GM21526 (cell line): ENCODE measurements around the gene XPNPEP1.

ENCODE experiments used
- ATAC-seq: cut with Tn5 transposase; IDR thresholded peaks from one replicate; pipeline ENCODE4 v1.9.1; 2021; ENCODE audit warnings: moderate library complexity; ENCODE audit not compliant: unreplicated experiment, low FRiP score

The XPNPEP1 gene

DNA sequence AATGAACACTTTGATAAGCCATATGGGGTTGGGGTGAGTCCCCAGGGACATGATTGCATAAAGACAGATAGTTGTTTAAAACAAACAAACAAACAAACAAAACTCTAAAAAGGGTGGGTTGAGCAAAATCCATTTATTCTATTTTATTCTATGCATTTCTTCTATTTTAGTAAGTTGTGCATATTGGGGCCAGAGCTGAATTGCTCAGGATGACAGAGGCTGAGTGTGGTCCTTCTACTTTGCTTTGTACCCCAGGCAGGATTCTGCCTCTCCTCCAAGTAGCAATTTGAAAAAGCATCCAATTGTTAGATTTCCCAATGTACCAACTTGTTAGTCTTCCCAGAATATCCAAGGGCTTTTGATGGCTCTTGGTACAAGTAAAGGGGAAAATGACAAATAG lies 29.2 kb upstream of the XPNPEP1 start:
- ATAC-seq: no peak

DNA sequence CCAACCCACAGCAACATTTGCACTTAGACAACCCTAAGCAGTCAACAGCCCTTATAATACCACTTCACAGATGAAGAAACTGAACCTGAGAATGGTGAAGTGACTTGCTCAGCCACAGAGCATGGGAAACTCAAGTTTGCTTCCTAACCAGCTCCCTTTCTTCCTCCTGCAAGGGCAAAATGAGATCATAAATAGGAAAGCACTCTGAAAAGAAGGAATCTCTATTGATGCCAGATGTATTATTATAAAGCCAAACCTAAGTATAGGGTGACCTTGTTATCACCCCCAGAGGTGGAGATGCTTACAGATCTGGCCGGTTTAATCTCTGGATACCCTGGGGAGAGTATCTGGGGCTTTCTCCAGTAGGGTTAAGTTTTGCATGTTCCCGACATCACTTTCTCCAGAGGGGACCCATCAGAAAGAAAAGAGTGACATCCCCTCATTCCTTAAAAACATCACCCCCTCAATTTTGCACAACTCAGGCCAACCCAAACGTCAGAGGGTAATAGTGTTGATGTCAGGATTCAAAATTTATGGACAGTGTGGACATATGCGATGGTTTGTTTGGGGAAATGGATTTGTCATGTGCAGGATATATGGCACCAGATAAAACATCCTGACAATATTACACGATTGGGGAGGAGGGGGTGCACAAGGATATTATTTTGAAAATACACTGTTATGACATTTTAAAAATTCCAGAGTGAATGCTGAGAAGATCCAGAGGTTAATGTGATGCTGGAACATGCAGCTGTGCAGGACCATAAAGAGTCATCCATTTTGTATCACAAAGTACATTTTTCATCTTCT lies 24.0 kb upstream of the XPNPEP1 start:
- ATAC-seq: no peak

DNA sequence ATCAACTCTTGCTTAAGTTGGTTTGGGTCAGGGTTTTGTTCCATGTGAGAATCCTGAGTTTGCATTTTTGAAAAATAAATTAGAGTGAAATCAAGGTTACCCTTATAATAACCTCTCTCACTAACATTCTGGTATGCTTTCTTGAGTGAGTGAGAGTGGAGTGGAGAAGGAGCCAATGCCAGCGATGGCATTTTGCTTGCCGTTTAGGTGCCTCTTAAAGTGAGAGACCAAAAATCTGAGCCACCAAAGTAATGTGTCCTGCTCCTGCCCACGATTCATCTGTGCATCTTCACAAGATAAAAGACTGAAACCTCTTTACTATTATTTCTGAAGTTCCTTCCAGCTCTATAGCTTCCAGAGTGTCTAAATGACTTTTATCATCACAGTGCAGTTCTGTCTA lies 23.4 kb upstream of the XPNPEP1 start:
- no peak for ATAC-seq

DNA sequence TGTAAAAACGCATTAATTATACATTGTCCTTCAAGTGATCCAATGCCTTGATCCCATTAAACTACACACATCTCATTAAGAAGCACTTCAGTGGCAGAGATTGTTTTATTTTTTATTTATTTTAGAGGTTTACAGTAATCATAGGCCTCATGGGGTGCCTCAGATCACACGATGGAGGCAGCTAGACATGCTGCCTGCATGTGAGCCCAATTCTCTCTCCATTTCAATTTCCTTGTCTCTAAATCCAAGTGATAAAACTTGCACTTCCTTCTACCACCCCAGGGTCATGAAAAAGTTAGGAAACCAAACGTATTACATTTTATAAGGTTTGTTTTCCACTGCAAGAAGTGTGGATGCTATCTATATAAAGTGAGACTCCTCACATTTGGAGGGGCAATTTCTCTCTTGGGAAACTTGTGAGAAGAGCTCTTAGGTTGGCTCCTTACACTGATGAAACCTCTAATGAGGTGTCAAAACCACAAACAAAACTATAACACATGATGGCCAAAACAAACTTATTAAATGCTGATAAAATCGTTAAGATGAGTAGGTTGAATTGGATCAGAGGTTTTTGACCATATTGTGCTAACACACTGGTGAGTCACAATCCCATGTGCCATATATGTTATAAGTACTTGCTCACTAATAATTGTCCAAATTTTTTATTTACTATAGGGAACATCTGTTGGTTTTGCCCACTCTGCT lies 22.3 kb upstream of the XPNPEP1 start:
- no peak for ATAC-seq

DNA sequence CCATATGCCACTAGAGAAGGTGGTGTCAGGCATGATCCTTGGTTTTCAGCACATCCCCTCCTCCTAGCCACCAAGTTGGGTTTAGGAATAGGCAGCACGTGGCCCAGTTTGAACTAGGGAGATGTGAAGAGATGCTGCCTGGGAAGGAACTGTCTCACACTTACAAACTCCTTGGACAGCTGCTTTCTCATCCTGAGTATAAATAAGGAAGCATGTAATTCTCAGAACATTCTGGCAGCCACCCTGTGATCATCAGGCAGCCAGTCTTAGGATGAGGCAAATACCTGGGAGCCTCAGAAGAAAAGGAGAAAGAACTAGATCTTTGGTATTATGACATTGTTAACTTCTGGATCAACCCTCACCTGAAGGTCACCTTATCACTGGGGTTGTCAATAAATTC lies 21.3 kb upstream of the XPNPEP1 start:
- no peak for ATAC-seq

DNA sequence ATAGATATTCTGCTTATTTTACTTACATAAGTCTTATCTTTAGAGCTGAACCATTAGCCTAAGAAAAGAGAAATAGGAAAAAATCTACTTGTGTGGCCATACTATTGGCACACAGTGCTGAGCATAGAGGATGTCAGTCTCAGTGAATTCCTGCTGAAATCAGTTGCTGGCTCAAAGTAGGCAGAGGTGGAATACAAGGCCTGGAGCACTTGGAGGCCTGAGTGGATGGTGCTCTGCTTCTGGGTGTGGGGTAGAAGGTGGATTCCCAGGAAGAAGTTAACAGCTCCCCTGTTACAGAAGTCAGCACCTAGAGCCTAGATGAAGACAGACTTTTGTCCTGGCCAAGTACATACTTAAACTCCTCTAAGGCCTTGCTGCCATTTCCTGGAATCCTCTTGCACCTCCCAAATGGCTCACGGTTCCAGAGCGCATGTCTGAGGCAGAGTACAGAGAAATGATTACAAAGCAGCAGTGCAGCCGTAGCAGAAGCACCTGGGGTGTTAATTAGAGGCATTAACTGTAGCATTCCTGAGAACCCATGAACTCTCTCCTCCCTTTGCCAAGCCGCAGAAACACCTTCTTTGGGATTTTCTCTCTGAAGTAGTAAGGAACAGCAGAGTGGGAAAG lies 18.0 kb upstream of the XPNPEP1 start:
- no peak for ATAC-seq

DNA sequence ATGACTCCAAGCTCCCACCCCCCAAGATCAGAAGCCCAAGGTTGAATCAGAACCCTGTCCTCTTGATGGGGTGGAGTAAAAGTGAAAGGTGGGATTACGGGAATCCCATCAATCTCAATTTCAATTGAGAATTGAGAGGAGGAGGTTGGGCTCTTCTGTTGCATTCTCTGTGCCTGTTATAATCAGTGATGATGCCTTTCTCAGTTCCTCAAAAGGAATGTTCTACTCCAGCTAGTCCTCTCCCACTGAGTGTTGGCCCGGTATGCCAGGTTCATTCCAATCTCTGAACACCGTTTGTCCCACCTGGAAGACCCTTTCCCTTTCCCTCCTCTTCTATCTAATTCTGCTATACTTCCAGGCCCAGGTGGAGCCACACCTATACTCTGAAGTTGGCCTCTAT lies 17.2 kb upstream of the XPNPEP1 start:
- no peak for ATAC-seq

DNA sequence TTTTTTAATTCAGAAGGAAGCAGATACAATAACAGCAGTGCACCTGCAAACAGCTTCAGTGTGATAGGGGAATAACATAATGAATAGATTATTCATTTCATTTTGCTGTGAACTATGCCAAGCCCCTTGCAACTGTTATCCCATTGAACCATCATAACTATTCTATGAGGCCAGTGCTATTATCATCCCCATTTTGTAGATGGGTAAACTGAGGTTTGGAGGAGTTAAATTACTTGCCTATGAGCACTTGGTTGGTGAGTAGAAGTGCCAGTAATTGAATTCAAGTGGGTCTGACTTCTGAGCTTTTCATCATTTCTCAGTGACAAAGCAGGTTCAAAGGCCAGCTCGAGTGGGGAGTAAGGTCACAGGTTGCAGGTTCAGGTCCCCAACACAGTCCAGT lies 16.8 kb upstream of the XPNPEP1 start:
- no peak for ATAC-seq

DNA sequence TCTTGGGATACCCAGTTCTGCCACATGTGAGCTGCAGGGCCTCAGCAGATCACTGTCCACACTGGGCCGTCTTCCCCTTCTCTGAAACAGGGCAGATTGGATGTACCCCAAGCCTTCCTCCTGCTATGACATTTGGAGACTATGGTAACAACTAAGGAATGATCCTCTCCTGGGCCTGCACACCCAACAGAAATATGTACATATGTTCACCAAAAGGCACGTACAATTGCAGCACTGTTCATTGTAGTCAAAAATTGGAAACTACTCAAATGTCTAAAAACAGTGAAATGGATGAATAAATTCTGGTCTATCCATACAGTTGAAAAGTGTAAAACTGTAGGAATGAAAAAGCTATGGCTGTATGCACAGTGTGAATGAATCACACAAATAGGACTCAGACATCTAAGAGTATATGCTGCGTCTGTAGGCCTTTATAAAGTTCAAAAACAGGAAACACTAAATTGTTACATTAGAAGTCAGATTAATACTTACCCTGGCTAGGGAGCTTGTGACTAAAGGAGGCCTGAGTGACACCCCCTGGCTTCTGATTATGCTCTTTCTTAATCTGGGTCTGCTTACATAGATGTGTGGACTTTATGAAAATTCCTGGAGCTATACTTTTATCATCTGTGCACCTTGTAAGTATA lies 16.1 kb upstream of the XPNPEP1 start:
- no peak for ATAC-seq

DNA sequence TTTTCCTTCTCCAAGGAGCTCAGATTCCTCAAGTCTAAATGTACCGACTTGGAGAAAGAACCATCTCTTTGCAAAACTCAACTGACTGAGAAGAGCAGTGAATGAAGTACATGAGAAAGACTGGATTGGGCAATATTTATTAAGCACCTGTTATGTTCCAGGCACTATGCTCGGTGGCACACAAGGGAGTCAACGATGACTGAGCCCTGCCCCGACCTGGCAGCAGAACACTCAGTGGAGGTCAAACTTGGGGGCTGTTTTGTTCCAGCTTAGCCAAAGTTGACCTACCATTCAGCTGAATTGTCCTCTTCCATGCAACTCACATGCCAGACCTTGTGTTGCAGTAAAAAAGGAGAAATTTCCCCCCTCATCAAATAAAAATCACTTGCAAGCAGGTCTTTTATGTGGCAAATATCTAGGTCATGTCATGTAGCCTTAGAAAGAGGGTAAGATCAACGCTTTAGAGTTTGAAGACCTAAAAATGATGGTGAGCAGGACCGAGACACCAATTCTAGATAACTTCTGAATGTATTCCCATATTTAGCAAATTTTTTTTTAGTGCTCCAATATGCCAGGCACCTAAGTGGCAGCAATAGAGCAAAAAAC lies 14.3 kb upstream of the XPNPEP1 start:
- no peak for ATAC-seq

DNA sequence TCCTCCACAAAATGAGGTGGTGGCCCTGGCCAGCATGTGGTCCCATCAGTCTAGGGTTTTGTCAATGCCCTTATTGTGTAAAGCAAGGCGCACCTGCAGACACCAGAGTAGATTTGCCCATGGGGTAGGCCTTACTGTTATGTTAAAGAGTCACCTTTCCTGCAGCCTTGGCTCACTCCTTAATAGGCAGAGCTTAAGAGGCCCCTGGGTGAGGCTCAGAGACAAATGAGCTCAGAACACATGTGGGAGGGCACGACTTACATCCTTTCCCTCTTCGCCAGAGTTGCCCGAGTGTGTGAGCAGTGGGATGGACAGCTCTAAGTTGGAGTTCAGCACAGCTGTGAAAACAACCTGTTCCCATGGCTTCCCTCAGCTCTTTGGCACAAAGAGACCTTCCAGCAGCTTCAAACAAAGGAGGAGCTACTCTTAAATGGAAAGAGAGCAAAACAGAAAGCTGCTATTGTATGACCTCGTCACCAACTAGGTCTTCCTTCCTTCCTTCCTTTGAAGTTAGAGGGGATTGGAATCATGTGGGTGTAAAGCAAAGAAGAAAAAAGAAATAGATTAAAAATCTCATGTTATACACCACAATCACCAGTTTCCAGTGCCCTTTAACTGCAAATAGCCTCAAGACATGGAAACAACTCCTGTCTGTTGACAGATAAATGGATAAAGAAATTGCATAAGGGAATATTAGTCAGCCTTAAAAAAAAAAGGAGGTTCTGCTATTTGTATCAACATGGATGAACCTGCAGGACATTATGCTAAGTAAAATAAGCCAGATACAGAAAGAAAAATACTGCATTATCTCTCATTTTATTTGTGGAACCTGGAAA lies 11.9 kb upstream of the XPNPEP1 start:
- ATAC-seq: no peak

DNA sequence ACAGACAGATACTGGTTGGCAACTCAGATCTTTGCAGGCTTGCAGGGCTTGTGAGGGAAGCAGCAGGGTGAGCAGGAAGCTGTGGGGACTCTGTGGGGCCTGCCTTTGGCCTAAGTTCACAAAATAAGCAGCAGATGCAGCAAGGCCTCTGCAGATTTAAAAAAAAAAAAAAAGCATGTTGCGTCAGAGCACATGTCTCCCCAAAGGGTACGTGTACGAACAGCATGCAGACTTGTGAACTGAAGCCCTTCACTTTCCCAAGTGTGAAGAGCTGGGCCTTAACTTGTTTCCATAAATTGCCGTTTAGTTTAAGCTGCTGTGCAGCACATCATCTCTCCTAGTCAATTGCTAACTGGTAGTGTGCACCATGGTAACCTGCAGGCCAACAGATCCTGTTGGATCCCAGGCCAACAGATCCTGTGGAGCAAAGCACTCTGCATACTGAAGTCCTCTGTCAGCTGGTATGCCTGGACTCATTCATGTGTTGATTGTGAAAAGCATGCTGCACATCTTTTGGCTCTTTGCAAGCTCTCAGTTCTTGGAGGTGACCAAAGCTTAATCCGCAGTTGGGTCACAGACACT lies 10.8 kb upstream of the XPNPEP1 start:
- ATAC-seq: no peak

DNA sequence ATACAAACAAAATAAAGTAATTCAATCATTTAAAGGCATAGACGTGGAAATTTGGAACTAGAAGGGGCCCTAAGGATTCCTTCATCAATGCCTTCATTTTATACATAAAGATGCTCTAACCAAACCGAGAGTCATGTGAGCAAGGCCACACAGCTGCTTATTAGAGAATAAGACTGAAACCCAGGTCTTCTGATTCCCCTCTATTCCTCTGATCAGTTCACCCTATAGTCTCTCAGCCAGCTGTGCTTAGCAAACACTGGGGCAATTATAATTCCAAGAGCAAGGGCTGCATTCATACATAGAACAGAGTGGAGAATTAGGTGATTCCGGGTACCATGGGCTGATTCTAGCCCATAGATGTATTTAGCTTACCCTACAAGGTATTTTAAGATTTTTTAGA lies 9.7 kb upstream of the XPNPEP1 start:
- no peak for ATAC-seq

DNA sequence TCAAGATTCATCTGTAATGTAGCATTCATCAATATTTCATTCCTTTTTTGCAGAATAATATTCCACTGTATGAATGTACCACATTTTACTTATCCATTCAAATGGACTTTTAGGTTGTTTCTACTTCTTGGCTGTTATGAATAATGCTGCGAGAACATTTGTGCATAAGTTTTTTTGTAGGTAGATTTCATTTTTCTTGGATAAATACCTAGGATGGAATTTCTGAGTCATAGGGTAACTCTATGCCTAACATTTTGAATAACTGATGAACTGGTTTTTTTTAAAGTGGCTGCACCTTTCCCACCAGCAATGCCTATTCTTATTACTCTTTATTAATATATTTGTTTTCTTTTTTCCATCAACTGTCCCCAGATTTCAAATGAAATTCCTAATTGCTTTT lies 9.1 kb upstream of the XPNPEP1 start:
- no peak for ATAC-seq

DNA sequence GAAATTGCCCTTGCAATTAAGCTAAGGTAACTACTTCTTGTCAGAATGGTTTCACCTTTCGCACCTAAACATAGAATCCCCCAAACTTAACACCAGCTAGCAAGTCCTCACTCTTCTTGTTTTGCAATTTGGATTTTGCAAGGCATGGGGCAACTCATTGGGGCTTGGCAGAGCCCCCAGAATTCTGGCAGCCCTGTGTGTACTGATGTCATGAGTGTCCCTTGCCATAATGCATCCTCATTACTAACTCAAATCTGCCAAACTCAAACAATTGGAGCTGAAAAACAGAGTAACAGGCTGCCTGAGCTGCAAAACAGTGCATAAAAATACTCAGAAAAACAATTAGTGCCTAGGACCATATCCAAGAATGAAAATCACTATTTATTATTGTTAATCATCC lies 7.9 kb upstream of the XPNPEP1 start:
- no peak for ATAC-seq

DNA sequence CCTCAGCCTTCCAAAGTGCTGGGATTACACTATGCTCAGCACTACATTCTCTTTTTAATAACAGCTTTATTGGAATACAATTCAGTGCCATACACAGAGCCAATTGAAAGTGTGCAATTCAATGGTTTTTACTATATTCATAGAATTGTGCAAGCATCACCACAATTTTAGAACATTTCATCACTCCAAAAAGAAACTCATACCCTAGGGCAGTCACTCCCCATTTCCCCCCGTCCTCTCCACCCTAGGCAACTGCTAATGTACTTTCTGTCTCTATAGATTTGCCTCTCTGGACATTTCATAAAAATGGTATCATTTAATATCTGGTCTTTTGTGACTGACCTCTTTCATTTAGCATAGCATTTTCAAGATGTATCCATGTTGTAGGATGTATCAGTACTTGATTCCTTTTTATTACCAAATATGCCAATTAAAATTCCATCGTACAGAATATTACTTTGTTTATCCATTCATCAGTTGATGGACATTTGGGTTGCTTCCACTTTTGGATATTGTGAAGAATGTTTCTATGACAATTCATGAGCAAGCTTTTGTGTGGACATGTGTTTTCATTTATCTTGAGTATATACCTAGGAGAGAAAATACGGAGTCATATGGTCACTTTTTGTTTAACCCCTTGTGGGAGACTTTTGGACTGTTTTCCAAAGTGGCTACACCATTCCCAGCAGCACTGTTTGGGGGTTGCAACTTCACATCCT lies 6.3 kb upstream of the XPNPEP1 start:
- no peak for ATAC-seq

DNA sequence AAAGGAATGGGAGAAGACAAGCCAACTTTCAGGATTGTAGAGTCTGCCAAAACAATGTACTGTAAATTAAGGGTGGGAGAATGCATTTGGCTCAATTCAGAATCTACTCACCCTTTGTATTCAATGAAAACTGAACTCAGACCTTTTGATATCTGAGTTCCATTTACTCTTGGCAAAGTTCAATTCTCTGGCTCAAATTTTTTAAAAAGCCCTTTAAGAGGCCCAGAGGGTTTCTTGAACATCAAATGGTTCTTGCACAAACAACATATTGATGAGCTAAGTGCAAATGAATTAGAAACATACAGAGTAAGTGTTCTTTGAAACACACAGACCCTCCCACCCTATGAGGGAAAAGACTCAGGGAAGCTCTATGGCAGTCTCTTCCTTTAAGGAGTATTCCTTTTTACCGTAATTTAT lies 5.2 kb upstream of the XPNPEP1 start:
- ATAC-seq: no peak

DNA sequence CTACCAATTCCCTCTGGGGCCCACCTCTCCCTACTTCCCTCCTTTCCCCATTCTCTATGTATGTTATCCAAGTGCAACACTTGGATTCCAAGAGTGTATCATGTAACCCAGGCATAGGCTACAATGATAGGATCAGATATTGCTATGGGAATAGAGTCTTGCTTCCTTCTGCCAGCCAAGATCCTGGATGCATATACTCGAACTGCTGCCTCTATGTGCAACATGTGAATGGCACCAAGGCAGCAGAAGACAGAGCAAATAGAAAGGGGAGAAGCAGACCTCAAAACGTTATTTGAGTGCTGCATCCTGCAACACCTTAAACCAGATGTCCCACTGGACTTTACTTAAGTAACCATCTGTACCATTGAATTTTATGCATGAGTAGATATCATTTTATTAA lies 3.5 kb upstream of the XPNPEP1 start:
- no peak for ATAC-seq
